Fibroblast of lung (primary cell): Measurements from ENCODE around the gene HPN.

Source experiments
- EZH2 ChIP-seq: IDR thresholded peaks from 2 replicates; pipeline ENCODE4 v1.5.1; 2012; ENCODE audit warnings: low read length, control low read depth, mild to moderate bottlenecking; ENCODE audit errors: missing control alignments
- TF ChIP-seq, protein P1 (sequence below), 2 donors: IDR thresholded peaks in 1 of 2; conservative IDR thresholded peaks in 1 of 2; 1 replicate in 1 of 2; 2 replicates in 1 of 2; pipeline ENCODE4 v1.5.1; 2011 to 2012; ENCODE audit warnings: low read length in 2 of 2, control low read depth in 1 of 2, inconsistent platforms in 1 of 2, low read depth in 1 of 2, mild to moderate bottlenecking in 1 of 2

DNA sequence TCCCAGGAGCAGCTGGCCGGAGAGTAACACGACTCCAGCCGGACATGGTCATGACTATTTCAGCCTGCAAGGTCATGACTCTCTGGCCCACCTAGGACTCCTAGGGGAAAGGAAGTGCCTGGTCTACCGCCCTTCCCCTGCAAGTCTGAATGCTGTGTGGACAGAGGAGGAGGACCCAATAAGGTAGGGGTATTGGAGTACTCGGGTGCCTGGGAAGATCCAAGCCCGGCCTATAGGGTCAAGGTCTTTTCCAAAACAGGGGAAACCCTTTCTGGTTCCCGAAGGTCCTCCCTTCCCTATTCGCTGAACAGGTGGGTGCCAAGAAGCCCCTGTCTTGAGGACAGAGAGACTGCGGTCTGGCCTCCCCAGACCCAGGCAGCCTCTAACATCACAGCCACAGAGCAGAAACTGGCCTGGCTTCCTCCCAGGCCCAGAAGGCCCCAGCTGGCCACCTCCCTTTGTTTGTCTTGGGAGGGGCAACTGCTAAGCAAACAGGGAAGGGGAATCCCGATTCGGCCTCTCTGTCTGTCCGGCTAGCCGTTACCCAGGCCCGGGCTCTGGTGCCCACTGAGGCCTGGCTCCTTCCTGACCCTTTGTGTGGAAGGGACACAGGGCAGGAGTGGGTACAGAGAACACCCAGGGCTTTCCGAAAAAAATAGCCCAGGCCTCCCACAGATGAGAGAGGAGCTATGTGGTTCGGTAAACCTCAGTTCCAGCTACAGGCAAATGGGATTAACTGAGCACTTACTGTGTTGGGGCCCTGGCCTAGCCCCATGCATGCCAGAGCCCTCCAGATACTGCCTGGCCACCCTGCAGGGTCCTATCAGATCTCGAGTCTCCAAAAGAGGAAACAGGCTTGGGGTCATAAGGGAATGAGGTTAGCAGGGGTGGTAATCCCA lies 46.6 kb upstream of the HPN start:
- no peak for TF ChIP-seq EZH2
- TF ChIP-seq, protein P1, sequence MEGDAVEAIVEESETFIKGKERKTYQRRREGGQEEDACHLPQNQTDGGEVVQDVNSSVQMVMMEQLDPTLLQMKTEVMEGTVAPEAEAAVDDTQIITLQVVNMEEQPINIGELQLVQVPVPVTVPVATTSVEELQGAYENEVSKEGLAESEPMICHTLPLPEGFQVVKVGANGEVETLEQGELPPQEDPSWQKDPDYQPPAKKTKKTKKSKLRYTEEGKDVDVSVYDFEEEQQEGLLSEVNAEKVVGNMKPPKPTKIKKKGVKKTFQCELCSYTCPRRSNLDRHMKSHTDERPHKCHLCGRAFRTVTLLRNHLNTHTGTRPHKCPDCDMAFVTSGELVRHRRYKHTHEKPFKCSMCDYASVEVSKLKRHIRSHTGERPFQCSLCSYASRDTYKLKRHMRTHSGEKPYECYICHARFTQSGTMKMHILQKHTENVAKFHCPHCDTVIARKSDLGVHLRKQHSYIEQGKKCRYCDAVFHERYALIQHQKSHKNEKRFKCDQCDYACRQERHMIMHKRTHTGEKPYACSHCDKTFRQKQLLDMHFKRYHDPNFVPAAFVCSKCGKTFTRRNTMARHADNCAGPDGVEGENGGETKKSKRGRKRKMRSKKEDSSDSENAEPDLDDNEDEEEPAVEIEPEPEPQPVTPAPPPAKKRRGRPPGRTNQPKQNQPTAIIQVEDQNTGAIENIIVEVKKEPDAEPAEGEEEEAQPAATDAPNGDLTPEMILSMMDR (conservative IDR thresholded peaks at IDR 0.05 in 1 of 2, IDR thresholded peaks at IDR 0.05 in 1 of 2; ENCODE audit: low read depth in 1 of 2, low read length in 2 of 2), result no peak
